Measurements from ENCODE around the gene CEP44.
"Not testable (repeated sequence)": the region's sequence is repeated elsewhere in the genome, so short reads cannot be mapped to it uniquely, and the experiment has no call there.

The CEP44 gene

DNA sequence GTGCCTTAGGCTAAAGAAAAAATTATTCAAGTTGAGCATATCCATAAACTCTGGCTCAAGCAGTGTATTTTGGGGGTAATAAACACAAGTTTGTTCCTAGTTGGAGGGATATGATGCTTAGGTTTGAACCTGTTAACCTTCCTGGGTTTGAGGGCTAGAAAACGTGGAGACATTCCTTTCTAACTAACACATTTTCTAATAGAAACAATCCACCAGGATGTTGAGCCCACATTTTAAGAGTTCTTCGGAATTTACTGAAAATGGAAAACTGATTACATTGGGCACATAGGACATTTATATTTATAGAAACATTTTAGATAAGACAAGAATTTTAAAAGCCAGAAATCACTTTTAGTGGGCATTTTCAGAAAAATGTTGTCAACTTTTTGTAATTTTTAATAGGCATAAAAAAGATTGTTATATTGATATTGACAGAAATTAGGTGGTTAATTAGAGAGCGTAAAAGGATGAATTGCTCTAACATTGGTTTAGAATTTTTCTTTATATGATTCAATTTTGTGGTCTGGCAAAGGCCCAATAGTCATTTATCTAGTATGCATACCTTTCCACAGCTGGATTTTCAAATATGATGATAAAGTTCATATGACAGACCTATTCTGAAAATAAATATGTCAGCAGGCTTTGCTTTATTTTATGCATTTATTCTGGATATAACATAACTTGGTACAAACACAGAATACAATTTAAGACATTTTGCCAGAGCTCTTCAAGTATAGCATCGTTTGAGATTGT, 49.2 kb downstream of the CEP44 start:
- no peak for DNase-seq

DNA sequence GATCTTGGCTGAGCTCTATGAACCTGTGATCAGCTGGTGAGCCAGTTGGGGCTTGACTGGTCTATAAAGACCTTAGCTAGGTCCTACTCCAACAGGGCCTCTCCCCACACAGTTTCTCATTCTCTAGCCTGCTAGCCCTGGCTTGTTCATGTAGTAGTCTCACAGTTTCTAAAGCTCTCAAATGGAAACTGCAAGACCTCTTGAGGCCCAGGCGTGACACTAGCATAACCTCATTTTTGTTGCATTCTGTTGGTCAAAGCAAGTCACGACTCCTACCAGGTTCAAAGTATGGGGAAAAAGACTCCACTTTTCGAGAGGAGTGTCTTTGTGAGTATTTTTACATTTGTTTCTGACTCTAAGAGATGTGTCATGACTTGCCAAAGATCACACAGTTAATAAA, 50.9 kb downstream of the CEP44 start:
- DNase-seq, result no peak

DNA sequence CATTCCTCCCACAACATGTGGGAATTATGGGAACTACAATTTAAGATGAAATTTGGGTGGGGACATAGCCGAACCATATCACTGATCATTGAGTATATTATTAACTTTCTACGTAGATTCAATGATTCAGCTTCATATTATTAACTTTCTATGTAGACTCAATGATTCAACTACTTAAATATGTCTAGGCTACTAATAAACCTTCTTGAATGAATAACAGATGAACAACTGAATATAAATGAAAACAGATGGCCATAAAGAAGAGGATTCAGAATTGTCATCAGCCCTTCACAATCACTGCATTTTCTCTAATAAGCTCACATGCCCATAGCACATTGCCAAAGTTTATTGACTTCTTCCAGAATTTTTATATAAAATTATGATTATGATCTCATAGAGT, 57.0 kb downstream of the CEP44 start:
- DNase-seq, result no peak

DNA sequence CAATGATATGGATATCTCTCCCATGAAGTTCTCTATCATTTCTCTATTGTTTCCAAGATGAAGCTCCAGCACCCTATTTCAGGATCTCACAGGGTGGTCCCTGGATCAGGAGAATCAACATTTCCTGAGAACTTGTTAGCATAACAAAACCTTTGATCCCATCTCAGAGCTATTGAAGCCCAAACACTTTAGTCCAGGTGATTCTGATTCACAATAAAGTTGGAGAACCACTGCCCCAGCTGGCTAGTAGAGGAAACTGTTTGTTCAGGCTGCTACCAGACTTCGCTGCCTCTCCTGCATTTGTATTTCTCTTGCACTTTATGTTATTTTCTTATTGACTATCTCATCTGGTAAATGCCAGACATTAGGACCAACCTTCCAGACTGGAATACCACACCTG, 65.4 kb downstream of the CEP44 start:
- DNase-seq, result no peak

DNA sequence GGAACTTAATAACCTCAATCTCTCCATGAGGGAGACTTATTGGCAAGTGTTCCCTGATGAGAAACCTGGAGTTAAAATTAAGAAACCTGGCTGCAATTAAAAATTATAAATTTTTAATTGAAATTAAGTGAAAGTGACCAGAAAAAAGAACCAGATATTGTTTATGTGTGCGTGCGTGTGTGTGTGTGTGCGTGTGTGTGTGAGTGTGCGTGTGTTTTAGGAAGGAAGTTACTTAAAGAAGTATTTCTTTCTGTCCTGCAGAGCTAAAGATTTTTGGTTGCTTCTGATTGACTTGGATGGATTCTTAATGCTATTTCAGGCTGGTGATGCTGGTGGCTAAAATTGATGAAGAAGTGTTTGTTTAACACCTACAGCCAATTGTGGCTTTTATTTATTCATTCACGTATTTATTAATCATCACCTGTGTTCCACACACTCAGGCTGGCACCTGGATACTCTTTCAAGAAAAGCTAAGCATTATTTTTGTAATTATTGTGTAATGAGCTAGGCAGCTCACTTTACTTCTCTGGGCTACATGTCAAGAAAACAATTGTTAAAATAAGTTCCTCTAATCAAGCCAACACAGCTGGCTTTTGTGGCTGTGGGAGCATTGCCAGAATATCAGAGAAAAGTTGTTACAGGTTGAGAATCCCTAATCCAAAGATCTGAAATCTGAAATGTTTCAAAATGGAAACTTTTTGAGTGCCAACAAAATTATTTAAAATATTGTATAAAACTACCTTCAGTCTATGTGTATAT, 68.5 kb downstream of the CEP44 start:
- no peak for DNase-seq

DNA sequence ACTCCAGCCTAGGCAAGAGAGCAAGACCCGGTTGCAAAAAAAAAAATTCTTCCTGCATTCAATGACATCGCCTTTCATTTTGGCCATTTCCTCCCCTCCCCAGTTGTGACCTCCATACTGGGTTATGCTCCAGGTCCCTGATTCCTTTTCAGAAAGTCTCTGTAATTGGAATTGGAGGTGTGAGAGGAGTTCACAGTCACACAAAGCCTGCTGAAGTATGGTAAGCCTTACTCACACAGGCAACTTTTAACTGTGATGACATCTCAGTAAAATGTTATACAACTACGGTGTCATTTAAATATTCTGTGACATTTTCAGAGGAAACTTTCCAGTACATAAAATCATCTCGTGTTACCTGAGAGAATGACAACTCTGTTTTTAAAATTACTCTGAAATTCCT, 73.6 kb downstream of the CEP44 start:
- DNase-seq, result no peak

DNA sequence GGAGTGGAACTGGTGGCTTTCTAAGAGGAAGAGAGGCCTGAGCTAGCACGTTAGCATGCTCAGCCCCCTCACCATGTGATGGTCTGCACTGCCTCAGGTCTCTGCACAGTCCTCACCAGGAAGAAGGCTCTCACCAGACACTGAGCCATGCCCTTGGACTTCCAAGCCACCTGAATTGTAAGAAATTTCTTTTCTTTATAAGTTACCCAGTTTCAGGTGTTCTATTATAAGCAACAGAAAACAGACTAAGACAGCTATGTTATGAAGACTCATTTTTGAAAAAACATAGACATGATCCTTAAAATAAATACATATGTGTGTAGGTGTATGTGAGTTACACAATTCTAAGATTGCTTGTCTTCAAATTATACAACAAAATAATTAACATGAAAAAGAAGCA, 74.7 kb downstream of the CEP44 start:
- DNase-seq, result no peak

DNA sequence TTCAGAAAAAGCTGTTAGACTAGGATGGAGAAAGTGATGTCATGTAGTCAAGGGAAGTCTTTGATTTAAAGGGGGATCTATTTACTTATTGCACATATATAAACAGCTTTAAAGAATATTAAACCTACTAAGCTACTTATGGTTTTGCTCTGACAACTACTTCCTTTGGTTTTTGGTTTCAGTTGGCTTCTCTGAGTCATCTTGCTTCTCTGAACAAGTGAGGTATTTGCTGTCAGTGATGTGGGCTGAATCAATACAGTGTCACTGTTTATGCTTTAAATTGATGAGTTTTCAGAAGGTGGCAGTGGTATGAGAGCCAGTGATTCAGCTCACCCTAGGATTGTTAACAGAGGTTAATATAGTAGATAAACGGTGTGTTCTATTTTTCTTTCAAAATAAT, 75.1 kb downstream of the CEP44 start:
- no peak for DNase-seq

DNA sequence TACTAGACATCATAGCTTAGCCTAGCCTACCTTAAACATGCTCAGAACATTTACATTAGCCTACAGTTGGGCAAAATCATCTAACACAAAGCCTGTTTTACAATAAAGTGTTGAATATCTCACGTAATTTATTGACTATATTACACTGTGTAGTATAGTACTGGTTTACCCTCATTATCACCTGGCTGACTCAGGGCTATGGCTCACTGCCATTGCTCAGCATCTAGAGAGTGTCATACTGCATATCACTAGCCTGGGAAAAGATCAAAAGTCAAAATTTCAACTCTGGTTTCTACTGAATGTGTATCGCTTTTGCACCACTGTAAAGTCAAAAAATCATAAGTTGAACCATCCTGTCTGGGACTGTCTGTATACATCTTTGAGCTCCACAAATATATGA, 78.6 kb downstream of the CEP44 start:
- no peak for DNase-seq

DNA sequence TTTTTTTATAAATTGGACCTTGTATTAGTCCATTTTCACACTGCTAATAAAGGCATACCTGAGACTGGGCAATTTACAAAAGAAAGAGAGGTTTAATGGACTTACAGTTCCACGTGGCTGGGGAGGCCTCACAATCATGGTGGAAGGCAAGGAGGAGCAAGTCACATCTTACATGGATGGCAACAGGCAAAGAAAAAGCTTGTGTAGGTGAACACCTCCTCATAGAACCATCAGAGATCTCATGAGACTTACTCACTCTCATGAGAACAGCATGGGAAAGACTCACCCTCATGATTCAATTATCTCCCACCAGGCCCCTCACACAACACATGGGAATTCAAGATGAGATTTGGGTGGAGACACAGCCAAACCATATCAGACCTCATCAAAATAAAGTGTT, 80.1 kb downstream of the CEP44 start:
- not testable (repeated sequence) for DNase-seq

DNA sequence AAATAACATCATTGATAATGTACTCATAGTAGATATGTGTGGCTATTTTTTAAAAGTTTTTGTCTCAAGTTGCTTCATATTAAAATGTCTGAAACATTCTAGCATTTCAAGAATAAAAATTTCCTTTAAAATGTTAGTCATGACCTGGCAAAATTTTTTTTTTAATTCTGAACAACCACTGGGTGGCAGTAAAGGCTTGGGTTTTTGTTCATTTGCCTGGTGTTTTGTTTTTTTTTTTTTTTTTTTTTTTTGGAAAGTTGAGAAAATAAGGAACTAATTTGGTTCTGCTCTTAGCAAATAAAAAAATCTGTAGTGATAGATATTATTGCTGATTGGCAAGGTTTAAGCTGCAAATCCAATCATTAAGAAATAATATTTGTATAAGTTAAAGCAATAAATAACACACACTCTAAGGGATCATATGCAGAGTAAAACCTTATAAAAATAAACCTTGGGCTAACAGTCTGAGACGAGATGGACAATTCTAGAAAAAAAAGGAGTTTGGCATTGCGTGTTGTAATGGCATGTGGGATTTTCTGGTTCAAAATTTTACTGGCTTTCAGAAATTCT, 81.4 kb downstream of the CEP44 start:
- DNase-seq, result no peak

DNA sequence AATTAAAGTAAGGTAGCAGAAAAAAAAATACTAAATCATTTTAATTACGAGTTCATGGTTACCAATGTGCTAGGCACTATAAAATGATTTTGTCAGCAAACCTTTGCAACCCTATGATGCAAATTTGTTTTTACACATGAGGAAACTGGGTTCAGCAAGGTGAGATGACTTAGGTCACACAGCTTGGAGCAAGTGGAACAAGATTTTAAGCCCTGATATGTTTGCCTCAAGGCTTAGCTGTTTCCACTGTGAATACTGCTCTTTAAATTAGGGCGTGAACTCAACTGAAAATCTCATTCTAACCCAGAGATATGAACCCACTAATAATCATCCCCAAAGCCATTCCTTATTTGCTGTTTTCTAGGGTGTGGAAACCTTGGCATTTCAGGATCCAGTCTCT, 86.3 kb downstream of the CEP44 start:
- DNase-seq, result no peak

DNA sequence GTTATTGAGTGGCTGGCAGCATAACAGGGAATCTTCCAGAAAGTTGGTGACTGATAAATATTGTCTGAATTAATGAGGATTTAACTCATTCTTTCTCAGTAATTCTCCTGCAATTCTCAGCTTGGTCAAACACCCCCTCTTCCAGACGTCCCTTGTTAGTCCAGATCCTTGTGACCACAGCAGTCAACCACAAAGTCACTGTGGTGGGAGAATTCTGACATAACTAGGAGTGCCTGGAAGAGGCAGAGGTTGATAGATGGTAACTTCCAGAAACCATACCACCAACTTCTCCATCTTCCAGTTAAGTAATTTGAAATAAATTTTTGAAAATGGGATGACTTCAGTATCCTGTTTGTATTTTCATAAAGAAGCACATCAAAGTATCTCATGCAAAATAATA, 90.1 kb downstream of the CEP44 start:
- DNase-seq, result no peak

DNA sequence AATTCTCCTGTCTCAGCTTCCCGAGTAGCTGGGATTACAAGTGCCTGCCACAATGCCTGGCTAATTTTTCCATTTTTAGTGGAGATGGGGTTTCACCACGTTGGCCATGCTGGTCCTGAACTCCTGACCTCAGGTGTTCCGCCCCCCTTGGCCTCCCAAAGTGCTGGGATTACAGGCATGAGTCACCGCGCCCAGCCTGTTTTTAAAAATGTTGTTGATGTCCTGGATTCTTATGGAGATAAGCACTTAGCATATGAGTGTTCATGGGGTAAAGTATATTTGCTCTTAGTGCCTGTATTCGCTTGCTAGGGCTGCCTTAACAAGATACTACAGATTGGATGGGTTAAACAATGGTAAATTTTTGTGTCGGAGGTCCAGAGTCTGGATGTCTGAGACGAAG, 91.7 kb downstream of the CEP44 start:
- DNase-seq, result no peak

DNA sequence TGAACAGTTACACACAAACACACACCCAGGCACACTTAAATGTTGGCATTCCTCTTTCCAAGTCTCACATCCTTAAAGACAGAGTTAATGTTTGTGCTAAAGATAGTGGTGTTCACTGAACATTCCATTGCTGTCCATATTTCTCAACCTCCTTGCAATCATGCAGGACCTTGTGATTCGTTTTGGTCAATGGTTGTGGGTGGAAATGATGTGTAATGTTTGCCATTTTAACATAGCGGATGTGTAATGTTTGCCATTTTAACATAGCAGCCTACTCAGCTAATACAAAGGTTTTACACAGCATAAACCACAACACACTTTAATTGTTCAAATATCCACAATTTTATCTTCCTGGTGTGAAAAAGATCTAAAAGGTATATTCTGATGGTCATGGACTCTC, 93.9 kb downstream of the CEP44 start:
- no peak for DNase-seq

DNA sequence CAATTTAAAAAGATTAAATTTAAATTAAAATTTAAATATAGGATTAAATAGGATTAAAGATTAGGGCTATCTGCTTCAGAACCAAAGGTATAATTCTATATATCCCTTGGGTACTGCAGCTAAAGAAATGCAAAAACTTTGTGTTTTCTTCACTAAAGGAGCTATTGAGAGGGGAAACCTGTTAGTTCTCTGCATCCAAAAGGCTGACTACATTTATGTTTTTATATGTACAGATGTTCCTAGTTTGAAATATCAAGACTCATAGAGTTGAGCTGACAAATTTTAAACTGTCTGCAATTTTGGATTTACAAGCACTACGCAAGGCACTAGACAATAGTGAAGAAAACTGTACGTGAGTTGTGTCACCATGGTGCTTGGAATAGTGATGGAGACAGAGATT, 95.2 kb downstream of the CEP44 start:
- DNase-seq, result no peak

DNA sequence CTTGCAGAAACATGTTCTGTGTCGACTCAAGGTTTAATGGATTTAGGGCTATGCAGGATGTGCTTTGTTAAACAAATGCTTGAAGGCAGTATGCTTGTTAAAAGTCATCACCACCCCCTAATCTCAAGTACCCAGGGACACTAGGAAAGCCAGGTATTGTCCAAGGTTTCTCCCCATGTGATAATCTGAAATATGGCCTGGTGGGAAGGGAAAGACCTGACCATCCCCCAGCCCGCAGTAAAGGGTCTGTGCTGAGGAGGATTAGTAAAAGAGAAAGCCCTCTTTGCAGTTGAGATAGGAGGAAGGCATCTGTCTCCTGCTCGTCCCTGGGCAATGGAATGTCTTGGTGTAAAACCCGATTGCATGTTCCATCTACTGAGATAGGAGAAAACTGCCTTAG, 96.5 kb downstream of the CEP44 start:
- DNase-seq, result not testable (repeated sequence)

DNA sequence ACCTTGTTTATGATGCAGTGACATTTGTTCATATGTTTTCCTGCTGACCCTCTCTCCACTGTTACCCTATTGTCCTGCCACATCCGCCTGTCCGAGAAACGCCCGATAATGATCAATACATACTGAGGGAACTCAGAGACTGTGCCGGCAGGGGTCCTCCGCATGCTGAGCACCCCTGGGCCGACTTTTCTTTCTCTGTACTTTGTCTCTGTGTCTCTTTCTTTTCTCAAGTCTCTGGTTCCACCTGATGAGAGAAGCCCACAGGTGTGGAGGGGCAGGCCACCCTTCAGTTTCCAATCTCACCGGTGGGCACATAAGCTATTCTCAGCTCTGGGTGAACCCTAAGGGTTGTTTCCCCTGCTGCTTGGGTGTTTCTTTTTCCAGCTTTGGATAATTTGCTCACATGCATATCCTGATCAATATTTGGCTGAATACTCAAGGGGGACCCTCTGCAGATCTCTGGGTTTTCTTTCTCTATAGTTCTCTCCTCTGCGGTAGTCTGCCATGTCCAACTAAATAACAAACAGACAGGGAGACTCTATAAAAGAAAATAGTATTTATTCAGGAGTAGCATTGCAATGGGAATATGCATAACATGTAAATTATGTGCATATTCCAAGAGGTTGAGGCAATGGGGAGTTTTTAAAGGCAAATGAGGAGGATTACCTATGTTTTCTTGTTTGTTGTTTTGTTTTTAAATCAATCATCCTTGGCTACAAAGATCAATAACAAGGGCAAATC, 97.2 kb downstream of the CEP44 start:
- no peak for DNase-seq

DNA sequence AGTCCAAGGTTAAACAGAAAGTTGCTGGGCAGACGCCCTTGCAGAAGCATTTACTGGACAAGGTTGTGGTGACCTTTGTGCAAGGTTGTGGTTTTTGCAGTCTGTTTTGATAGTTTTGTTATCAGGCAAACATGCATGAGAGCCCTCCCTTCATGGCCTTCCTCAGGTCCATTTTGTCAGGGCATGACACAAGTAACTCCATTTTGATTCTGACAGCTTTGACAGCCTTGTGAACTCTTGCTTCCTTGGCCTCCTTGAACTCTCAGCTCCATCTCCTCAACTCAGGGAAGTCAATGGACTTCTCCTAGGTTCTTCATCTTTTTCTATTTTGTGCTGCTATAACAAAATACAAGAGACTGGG, 97.7 kb downstream of the CEP44 start:
- DNase-seq, result no peak
